Measurements from ENCODE around the gene CERS6. TPM values are rescaled to one million over a fixed set of nuclear protein-coding genes. Genes with fewer than 3 reads are reported as not detected.

Gene CERS6
- total and polyA plus RNA-seq, 10 of the 15 experiments (the other 5 are each of a cell fraction or from before 2014, with no cell fraction given) = 1.3 to 20.4 (median 14.1) TPM

DNA sequence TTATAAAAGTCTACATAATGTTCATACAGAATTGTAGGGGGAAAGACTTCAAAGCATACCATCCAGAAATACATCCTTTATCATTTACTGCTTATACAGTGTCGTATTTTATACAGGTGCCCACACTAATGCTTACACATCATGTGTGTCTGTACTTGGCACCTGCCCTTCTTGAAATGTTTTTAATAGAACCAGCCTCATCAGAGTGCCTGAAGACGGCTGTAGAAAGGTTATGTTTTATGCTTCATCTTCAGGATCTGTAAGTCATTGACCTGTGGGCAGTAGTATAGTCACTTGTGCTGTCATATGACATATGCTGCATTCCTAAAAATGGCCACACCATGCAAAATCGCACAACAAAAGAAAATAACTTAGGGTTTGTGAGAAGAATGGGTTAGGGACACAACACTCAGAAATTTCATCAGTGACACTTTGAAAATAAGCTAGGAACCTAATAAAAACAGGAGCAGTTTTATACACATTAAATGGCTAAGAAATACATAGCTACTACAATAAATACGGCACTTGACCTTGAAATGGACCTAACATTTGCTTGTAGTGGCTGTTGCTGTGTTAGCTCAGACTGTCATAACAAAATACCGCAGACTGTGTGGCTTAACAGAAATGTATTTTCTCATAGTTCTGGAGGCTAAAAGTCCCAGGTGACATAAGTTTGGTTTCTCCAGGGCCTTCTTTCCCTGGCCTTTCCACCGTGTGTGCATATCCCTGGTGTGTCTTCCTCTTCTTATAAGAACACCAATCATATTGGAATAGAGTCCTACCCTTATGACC, 112.6 kb downstream of the CERS6 start:
- H3K4me1 ChIP-seq (ENCODE audit: control insufficient read depth, insufficient read depth, low read length) = peaks cover 10% of the 10 kb centered on the region; the same call in 1 of the 2 replicates
- no TSS peak for BruUV-seq (replicated peaks)
- no peak overlapping the region for H3K27ac ChIP-seq (ENCODE audit: control insufficient read depth, insufficient read depth)
- FAIRE-seq (no peak), ATAC-seq (no peak), DNase-seq (ENCODE audit: low read depth, low spot score) (no peak)
- ChIA-PET POLR2A (no interaction called here), CTCF (no interaction called here), RAD21 (ENCODE audit: unreplicated experiment) (no interaction called here), SMC1A (ENCODE audit: uncharacterized antibody, unreplicated experiment) (no interaction called here)
- no peaks in the 10 kb centered on the region for H3K27me3 ChIP-seq (replicated peaks in 1 of 2; ENCODE audit: control insufficient read depth in 2 of 2, insufficient read depth in 2 of 2, low read length in 1 of 2)
- H3K36me3 ChIP-seq (ENCODE audit: control insufficient read depth in 2 of 2, insufficient read depth in 2 of 2, low read length in 1 of 2) = peaks cover 0 to 7% of the 10 kb centered on the region in 2 experiments; a peak in 1 of 4 replicates
- in situ Hi-C loops (cut with MboI) = no loop called here
- H4K20me1 ChIP-seq (ENCODE audit: control insufficient read depth, insufficient read depth) = no peaks in the 10 kb centered on the region
- H3K9me3 ChIP-seq (replicated peaks; ENCODE audit: control insufficient read depth, insufficient read depth, low read length) = peaks cover 1% of the 10 kb centered on the region; the same call in 2 of the 3 replicates
- H3K9ac ChIP-seq (ENCODE audit: control insufficient read depth, insufficient read depth, low read length) = no peak overlapping the region
- 96% methylated on average over 6 of the region's 6 CpGs for WGBS (ENCODE audit: insufficient coverage, insufficient replicate concordance, low lambda C conversion rate, missing lambda C conversion rate)
- H3K4me2 ChIP-seq (ENCODE audit: control insufficient read depth, insufficient read depth) = no peak overlapping the region
- intact Hi-C loops (cut with micrococcal nuclease; ENCODE audit: unreplicated experiment) = no loop called here
- peaks cover 9% of the 10 kb centered on the region for H3K79me2 ChIP-seq (ENCODE audit: control insufficient read depth, insufficient read depth, low read length)
- no peak overlapping the region for H2AFZ ChIP-seq (ENCODE audit: control insufficient read depth, low read depth, low read length)
- H3K4me3 ChIP-seq = no peak overlapping the region
- TF ChIP-seq RAD51 (IDR thresholded peaks at IDR 0.05) = no peak
- no peak for TF ChIP-seq NR2F1 (conservative IDR thresholded peaks at IDR 0.05)
- no peak for TF ChIP-seq CHD2 (IDR thresholded peaks at IDR 0.05; ENCODE audit: borderline replicate concordance, low read depth, low read length)
- no peak for TF ChIP-seq IKZF2 (IDR thresholded peaks at IDR 0.05)
- TF ChIP-seq, protein P1, sequence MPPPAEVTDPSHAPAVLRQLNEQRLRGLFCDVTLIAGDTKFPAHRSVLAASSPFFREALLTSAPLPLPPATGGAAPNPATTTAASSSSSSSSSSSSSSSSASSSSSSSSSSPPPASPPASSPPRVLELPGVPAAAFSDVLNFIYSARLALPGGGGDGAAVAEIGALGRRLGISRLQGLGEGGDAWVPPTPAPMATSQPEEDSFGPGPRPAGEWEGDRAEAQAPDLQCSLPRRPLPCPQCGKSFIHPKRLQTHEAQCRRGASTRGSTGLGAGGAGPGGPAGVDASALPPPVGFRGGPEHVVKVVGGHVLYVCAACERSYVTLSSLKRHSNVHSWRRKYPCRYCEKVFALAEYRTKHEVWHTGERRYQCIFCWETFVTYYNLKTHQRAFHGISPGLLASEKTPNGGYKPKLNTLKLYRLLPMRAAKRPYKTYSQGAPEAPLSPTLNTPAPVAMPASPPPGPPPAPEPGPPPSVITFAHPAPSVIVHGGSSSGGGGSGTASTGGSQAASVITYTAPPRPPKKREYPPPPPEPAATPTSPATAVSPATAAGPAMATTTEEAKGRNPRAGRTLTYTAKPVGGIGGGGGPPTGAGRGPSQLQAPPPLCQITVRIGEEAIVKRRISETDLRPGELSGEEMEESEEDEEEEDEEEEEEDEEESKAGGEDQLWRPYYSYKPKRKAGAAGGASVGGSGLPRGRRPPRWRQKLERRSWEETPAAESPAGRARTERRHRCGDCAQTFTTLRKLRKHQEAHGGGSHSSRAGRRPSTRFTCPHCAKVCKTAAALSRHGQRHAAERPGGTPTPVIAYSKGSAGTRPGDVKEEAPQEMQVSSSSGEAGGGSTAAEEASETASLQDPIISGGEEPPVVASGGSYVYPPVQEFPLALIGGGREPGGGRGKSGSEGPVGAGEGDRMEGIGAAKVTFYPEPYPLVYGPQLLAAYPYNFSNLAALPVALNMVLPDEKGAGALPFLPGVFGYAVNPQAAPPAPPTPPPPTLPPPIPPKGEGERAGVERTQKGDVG (CRISPR knock-in tag; IDR thresholded peaks at IDR 0.05) = no peak
- no peak for TF ChIP-seq CREM (IDR thresholded peaks at IDR 0.05; ENCODE audit: low read depth)
- TF ChIP-seq SP1 (IDR thresholded peaks at IDR 0.05; ENCODE audit: low read depth, low read length) = no peak
- TF ChIP-seq IRF4 (IDR thresholded peaks at IDR 0.05; ENCODE audit: low read depth, low read length) = no peak
- TF ChIP-seq ASH2L (IDR thresholded peaks at IDR 0.05; ENCODE audit: borderline replicate concordance, low read depth) = no peak
- TF ChIP-seq, protein P2, sequence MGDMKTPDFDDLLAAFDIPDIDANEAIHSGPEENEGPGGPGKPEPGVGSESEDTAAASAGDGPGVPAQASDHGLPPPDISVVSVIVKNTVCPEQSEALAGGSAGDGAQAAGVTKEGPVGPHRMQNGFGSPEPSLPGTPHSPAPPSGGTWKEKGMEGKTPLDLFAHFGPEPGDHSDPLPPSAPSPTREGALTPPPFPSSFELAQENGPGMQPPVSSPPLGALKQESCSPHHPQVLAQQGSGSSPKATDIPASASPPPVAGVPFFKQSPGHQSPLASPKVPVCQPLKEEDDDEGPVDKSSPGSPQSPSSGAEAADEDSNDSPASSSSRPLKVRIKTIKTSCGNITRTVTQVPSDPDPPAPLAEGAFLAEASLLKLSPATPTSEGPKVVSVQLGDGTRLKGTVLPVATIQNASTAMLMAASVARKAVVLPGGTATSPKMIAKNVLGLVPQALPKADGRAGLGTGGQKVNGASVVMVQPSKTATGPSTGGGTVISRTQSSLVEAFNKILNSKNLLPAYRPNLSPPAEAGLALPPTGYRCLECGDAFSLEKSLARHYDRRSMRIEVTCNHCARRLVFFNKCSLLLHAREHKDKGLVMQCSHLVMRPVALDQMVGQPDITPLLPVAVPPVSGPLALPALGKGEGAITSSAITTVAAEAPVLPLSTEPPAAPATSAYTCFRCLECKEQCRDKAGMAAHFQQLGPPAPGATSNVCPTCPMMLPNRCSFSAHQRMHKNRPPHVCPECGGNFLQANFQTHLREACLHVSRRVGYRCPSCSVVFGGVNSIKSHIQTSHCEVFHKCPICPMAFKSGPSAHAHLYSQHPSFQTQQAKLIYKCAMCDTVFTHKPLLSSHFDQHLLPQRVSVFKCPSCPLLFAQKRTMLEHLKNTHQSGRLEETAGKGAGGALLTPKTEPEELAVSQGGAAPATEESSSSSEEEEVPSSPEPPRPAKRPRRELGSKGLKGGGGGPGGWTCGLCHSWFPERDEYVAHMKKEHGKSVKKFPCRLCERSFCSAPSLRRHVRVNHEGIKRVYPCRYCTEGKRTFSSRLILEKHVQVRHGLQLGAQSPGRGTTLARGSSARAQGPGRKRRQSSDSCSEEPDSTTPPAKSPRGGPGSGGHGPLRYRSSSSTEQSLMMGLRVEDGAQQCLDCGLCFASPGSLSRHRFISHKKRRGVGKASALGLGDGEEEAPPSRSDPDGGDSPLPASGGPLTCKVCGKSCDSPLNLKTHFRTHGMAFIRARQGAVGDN (IDR thresholded peaks at IDR 0.05) = no peak
- TF ChIP-seq, protein P3, sequence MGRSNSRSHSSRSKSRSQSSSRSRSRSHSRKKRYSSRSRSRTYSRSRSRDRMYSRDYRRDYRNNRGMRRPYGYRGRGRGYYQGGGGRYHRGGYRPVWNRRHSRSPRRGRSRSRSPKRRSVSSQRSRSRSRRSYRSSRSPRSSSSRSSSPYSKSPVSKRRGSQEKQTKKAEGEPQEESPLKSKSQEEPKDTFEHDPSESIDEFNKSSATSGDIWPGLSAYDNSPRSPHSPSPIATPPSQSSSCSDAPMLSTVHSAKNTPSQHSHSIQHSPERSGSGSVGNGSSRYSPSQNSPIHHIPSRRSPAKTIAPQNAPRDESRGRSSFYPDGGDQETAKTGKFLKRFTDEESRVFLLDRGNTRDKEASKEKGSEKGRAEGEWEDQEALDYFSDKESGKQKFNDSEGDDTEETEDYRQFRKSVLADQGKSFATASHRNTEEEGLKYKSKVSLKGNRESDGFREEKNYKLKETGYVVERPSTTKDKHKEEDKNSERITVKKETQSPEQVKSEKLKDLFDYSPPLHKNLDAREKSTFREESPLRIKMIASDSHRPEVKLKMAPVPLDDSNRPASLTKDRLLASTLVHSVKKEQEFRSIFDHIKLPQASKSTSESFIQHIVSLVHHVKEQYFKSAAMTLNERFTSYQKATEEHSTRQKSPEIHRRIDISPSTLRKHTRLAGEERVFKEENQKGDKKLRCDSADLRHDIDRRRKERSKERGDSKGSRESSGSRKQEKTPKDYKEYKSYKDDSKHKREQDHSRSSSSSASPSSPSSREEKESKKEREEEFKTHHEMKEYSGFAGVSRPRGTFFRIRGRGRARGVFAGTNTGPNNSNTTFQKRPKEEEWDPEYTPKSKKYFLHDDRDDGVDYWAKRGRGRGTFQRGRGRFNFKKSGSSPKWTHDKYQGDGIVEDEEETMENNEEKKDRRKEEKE (IDR thresholded peaks at IDR 0.05) = no peak
- TF ChIP-seq ZZZ3 (IDR thresholded peaks at IDR 0.05; ENCODE audit: control insufficient read depth, insufficient read length, low read depth) = no peak

Measured in GM12878 (cell line).